ENCODE results near the gene TRIM31.

DNA sequence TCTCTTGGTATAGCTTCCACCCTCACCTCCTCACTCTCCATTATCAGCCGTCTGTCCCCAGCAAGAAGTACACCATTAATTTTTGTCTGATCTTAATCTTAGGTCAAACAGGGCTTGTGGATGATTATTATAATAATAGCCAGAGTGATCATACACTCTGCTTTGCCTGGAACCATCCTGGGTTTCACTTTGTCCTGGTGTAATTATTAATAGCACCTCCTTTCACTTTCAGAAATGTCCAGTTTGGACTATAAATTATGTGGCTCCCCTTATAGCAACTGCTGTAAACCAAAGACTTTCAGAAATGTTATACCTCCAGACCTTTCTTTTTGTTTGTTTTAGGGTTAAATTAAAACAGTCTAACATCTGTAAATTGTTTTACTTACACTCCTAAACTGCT is 951 bp upstream of the TRIM31 start:
- TF ChIP-seq, protein P1, sequence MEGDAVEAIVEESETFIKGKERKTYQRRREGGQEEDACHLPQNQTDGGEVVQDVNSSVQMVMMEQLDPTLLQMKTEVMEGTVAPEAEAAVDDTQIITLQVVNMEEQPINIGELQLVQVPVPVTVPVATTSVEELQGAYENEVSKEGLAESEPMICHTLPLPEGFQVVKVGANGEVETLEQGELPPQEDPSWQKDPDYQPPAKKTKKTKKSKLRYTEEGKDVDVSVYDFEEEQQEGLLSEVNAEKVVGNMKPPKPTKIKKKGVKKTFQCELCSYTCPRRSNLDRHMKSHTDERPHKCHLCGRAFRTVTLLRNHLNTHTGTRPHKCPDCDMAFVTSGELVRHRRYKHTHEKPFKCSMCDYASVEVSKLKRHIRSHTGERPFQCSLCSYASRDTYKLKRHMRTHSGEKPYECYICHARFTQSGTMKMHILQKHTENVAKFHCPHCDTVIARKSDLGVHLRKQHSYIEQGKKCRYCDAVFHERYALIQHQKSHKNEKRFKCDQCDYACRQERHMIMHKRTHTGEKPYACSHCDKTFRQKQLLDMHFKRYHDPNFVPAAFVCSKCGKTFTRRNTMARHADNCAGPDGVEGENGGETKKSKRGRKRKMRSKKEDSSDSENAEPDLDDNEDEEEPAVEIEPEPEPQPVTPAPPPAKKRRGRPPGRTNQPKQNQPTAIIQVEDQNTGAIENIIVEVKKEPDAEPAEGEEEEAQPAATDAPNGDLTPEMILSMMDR (IDR thresholded peaks at IDR 0.05; ENCODE audit: insufficient read depth, low read depth, low read length): no peak
- no peak for TF ChIP-seq EZH2 (IDR thresholded peaks at IDR 0.05; ENCODE audit: insufficient read depth, low read length)

Data from astrocyte (in vitro differentiated cells and primary cell).